ENCODE measurements around the gene CISH. TPM values are rescaled to one million over a fixed set of nuclear protein-coding genes. Genes with fewer than 3 reads are reported as not detected.

The CISH gene
- total and polyA plus RNA-seq, 10 of the 15 experiments (the other 5 are each of a cell fraction or from before 2014, with no cell fraction given), result 0.21 to 4.4 (median 1.8) TPM

GRCh38 chr3:50557915-50558314 lies 53.7 kb downstream of the CISH start:
- Histone ChIP-seq H2AFZ (ENCODE audit: control insufficient read depth, low read depth, low read length) (no peak overlapping the region), H3K4me2 (ENCODE audit: control insufficient read depth, insufficient read depth) (no peak overlapping the region), H3K9ac (ENCODE audit: control insufficient read depth, insufficient read depth, low read length) (no peak overlapping the region), H3K79me2 (ENCODE audit: control insufficient read depth, insufficient read depth, low read length) (no peaks in the 10 kb centered on the region), H3K4me1 (ENCODE audit: control insufficient read depth, insufficient read depth, low read length) (no peaks in the 10 kb centered on the region), H3K27ac (ENCODE audit: control insufficient read depth, insufficient read depth) (no peak overlapping the region), H3K9me3 (replicated peaks; ENCODE audit: control insufficient read depth, insufficient read depth, low read length) (no peaks in the 10 kb centered on the region), H3K36me3 (ENCODE audit: control insufficient read depth in 2 of 2, insufficient read depth in 2 of 2, low read length in 1 of 2) (no peaks in the 10 kb centered on the region), H3K27me3 (replicated peaks in 1 of 2; ENCODE audit: control insufficient read depth in 2 of 2, insufficient read depth in 2 of 2, low read length in 1 of 2) (peaks cover 0 to 2% of the 10 kb centered on the region in 2 experiments; a peak in 1 of 4 replicates), H3K4me3 (no peak overlapping the region), H4K20me1 (ENCODE audit: control insufficient read depth, insufficient read depth) (no peaks in the 10 kb centered on the region)
- RAD21 ChIA-PET (ENCODE audit: unreplicated experiment), result interaction anchor here (0.6 kb wide), 1 partner anchor 36 kb away, joined by 4 read pairs; no protein-coding TSS in a partner anchor
- intact Hi-C loops (cut with micrococcal nuclease; ENCODE audit: unreplicated experiment) (no loop called here), in situ Hi-C loops (cut with MboI) (no loop called here)
- no peak for DNase-seq (ENCODE audit: low read depth, low spot score)
- POLR2A ChIA-PET, result no interaction called here
- no peak for FAIRE-seq
- CTCF ChIA-PET, result interaction anchor here (1.2 to 2.1 kb wide), 2 partner anchors 16 to 58 kb away, joined by 3 to 7 read pairs; no protein-coding TSS in a partner anchor
- WGBS (ENCODE audit: insufficient coverage, insufficient replicate concordance, low lambda C conversion rate, missing lambda C conversion rate), result 44% methylated on average over 7 of the region's 7 CpGs
- SMC1A ChIA-PET (ENCODE audit: uncharacterized antibody, unreplicated experiment), result no interaction called here
- BruUV-seq (replicated peaks), result no TSS peak
- no peak for ATAC-seq
- TF ChIP-seq BCL3 (IDR thresholded peaks at IDR 0.05; ENCODE audit: borderline replicate concordance, insufficient read depth, low read depth, low read length, poor library complexity, severe bottlenecking) (no peak), BMI1 (IDR thresholded peaks at IDR 0.05; ENCODE audit: borderline replicate concordance) (no peak), MLLT1 (IDR thresholded peaks at IDR 0.05) (no peak), BRCA1 (IDR thresholded peaks at IDR 0.05; ENCODE audit: low read depth, low read length) (no peak), SPI1 (IDR thresholded peaks at IDR 0.05; ENCODE audit: borderline replicate concordance, insufficient read depth, low read depth, low read length) (no peak)

Measured in GM12878 (cell line).